Smooth muscle cell (in vitro differentiated cells): ENCODE data around the gene TXNRD2. TPM values are rescaled to one million over a fixed set of nuclear protein-coding genes. Genes with fewer than 3 reads are reported as not detected.

ENCODE experiments used
- DNase-seq: peaks from one replicate; lab custom pipeline; 2025; ENCODE audit not compliant: unreplicated experiment; lab: John Stamatoyannopoulos, UW
- H2AFZ ChIP-seq: fragments of 200-600 bp; sonication (generic); 2 replicates; pipeline ENCODE4 v1.6.0; 2016; ENCODE audit warnings: antibody characterized with exemption, low read depth, mild to moderate bottlenecking
- H3F3A ChIP-seq: fragments of 200-600 bp; sonication (generic); 2 replicates; pipeline ENCODE4 v1.6.0; 2017; ENCODE audit warnings: antibody characterized with exemption, low read depth
- H3K27ac ChIP-seq: fragments of 200-600 bp; sonication (generic); 2 replicates; pipeline ENCODE4 v1.5.1; 2016; ENCODE audit warnings: low read depth, mild to moderate bottlenecking
- H3K27me3 ChIP-seq: fragments of 200-600 bp; sonication (generic); 2 replicates; pipeline ENCODE4 v1.6.1; 2016; ENCODE audit warnings: low read depth, mild to moderate bottlenecking
- H3K36me3 ChIP-seq: fragments of 200-600 bp; sonication (generic); 2 replicates; pipeline ENCODE4 v1.5.1; 2016; ENCODE audit warnings: low read depth
- H3K4me1 ChIP-seq: fragments of 200-600 bp; sonication (generic); 2 replicates; pipeline ENCODE4 v1.5.1; 2016; ENCODE audit warnings: low read depth
- H3K4me2 ChIP-seq: fragments of 200-600 bp; sonication (generic); 2 replicates; pipeline ENCODE4 v1.6.0; 2016; ENCODE audit warnings: mild to moderate bottlenecking
- H3K4me3 ChIP-seq: fragments of 200-600 bp; sonication (generic); 2 replicates; pipeline ENCODE4 v1.5.1; 2016; ENCODE audit warnings: mild to moderate bottlenecking
- H3K79me2 ChIP-seq: fragments of 200-600 bp; sonication (generic); 2 replicates; pipeline ENCODE4 v1.6.0; 2016; ENCODE audit warnings: low read depth, mild to moderate bottlenecking
- H3K9ac ChIP-seq: fragments of 200-600 bp; sonication (generic); 2 replicates; pipeline ENCODE4 v1.6.0; 2016; ENCODE audit warnings: low read depth
- H3K9me3 ChIP-seq: fragments of 200-600 bp; sonication (generic); replicated peaks from 2 replicates; pipeline ENCODE4 v1.5.1; 2016; ENCODE audit warnings: low read depth
- H4K20me1 ChIP-seq: fragments of 200-600 bp; sonication (generic); 2 replicates; pipeline ENCODE4 v1.6.0; 2016; ENCODE audit warnings: low read depth
- WGBS: methylation state at CpG from one replicate; pipeline ENCODE4 v1.1.7; 2016; ENCODE audit warnings: low lambda C conversion rate; 5-methylcytosine and 5-hydroxymethylcytosine counted together
- polyA plus RNA-seq: library from polyadenylated mRNA; unstranded; fragments of >200 nt; fragmentation: Nextera tagmentation; extraction: Ambion mirVana; gene quantifications from 2 replicates; pipeline ENCODE4 v1.2.1, GENCODE V29; 2016
- total RNA-seq: library from RNA; depleted of rRNA; stranded (reverse); fragments of >200 nt; gene quantifications from 2 replicates; pipeline ENCODE4 v1.2.3, GENCODE V29; 2014
- TF ChIP-seq, protein P1 (sequence below): fragments of 200-600 bp; sonication (generic); IDR thresholded peaks from 2 replicates; pipeline ENCODE4 v1.5.1; 2017; ENCODE audit warnings: borderline replicate concordance, mild to moderate bottlenecking, antibody characterized with exemption; ENCODE audit not compliant: insufficient read depth, poor library complexity, severe bottlenecking

The TXNRD2 gene
- total and polyA plus RNA-seq, 2 experiments from 2014 or later = 3.2 TPM; not detected in 1

DNA sequence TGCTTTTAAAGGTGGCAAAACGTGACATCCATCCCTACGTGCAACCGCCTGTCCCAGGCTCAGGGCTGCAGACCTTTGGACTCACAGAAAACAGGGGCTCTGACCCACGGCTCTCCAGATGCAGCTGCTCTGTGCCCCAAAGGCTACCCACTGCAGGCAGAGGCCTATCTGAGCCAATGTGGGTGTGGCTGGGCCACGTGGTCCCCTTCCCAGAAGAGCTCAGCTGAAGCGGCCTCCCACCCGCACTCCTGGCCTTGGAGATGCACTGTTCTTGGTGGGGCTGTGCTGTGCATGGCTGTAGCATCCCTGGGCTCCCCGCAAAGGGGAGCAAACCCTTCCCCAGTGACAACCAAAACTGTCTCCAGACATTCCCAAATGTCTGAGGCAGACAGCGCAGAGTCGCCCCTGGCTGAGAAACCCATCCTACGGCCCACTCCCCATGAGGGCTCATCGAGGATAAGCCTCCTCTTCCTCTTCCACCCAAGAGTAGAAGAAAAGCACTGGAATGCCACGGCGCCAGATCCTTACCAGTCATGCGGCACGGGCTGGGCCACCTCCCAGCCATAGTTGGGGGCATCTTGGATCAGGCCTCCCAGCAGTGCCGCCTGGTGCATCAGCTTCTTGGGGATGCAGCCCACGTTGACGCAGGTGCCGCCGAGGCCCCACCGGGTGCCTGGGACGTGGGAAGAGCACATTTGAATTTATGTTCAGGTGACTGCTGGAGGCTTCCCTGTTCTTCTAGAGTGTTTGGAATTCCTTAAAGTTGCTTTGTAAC lies 23.1 kb downstream of the TXNRD2 start:
- Histone ChIP-seq H4K20me1 (no peaks in the 10 kb centered on the region), H3K9ac (no peak overlapping the region), H3K4me3 (no peak overlapping the region), H3K36me3 (no peaks in the 10 kb centered on the region), H2AFZ (no peak overlapping the region), H3K4me2 (no peak overlapping the region), H3K9me3 (no peaks in the 10 kb centered on the region), H3K27me3 (peaks cover 8% of the 10 kb centered on the region), H3F3A (no peaks in the 10 kb centered on the region), H3K4me1 (no peaks in the 10 kb centered on the region), H3K79me2 (no peaks in the 10 kb centered on the region), H3K27ac (no peak overlapping the region)
- no peak for DNase-seq
- TF ChIP-seq, protein P1, sequence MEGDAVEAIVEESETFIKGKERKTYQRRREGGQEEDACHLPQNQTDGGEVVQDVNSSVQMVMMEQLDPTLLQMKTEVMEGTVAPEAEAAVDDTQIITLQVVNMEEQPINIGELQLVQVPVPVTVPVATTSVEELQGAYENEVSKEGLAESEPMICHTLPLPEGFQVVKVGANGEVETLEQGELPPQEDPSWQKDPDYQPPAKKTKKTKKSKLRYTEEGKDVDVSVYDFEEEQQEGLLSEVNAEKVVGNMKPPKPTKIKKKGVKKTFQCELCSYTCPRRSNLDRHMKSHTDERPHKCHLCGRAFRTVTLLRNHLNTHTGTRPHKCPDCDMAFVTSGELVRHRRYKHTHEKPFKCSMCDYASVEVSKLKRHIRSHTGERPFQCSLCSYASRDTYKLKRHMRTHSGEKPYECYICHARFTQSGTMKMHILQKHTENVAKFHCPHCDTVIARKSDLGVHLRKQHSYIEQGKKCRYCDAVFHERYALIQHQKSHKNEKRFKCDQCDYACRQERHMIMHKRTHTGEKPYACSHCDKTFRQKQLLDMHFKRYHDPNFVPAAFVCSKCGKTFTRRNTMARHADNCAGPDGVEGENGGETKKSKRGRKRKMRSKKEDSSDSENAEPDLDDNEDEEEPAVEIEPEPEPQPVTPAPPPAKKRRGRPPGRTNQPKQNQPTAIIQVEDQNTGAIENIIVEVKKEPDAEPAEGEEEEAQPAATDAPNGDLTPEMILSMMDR = no peak
- 83% methylated on average over 23 of the region's 23 CpGs for WGBS

- H3K9ac ChIP-seq = no peak overlapping the region
- H2AFZ ChIP-seq = no peak overlapping the region
- H3K79me2 ChIP-seq = no peaks in the 10 kb centered on the region
- H4K20me1 ChIP-seq = no peaks in the 10 kb centered on the region
- H3K4me3 ChIP-seq = no peak overlapping the region
- H3K27ac ChIP-seq = no peak overlapping the region
- no peak overlapping the region for H3K4me2 ChIP-seq
- no peaks in the 10 kb centered on the region for H3K9me3 ChIP-seq
- no peaks in the 10 kb centered on the region for H3F3A ChIP-seq
- TF ChIP-seq, protein P1 = no peak
- H3K4me1 ChIP-seq = no peaks in the 10 kb centered on the region
- WGBS = 93% methylated on average over 12 of the region's 12 CpGs
- no peaks in the 10 kb centered on the region for H3K36me3 ChIP-seq
- DNase-seq = no peak
- H3K27me3 ChIP-seq = peaks cover 5% of the 10 kb centered on the region
Observed at GRCh38 chr22:19917389-19918138, 24.1 kb downstream of the TXNRD2 start.

DNA sequence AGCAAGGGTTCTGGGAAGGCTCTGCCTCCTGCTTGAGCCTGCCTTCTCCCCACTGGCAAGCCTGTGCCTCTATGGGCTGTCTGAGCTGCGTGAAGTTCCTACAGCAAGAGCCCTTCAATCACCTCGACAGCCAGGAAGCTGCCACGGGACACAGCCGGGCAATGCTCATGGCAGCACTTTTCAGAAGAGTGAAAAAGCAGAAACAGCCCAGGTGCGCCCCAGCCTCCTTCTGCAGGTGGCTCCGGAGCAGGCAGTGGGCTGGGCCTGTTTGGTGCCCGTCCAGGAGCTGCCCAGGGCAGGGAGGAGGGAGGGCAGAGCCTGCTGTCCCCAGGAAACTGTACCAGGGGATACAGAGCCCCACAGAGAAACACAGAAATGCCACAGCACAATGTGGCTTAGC lies 24.7 kb downstream of the TXNRD2 start:
- no peaks in the 10 kb centered on the region for H3K36me3 ChIP-seq
- TF ChIP-seq, protein P1 = no peak
- WGBS = 91% methylated on average over 7 of the region's 7 CpGs
- H2AFZ ChIP-seq = no peak overlapping the region
- H3K4me2 ChIP-seq = no peak overlapping the region
- no peaks in the 10 kb centered on the region for H3K79me2 ChIP-seq
- no peaks in the 10 kb centered on the region for H3K27me3 ChIP-seq
- no peak overlapping the region for H3K9ac ChIP-seq
- H3K4me3 ChIP-seq = no peak overlapping the region
- H3K4me1 ChIP-seq = no peaks in the 10 kb centered on the region
- H3F3A ChIP-seq = no peaks in the 10 kb centered on the region
- no peaks in the 10 kb centered on the region for H4K20me1 ChIP-seq
- H3K27ac ChIP-seq = no peak overlapping the region
- no peaks in the 10 kb centered on the region for H3K9me3 ChIP-seq
- DNase-seq = no peak

- H3K4me2 ChIP-seq = no peak overlapping the region
- no peak overlapping the region for H3K27ac ChIP-seq
- no peaks in the 10 kb centered on the region for H3K36me3 ChIP-seq
- no peaks in the 10 kb centered on the region for H3K4me1 ChIP-seq
- no peak overlapping the region for H2AFZ ChIP-seq
- no peaks in the 10 kb centered on the region for H3K9me3 ChIP-seq
- no peak overlapping the region for H3K9ac ChIP-seq
- WGBS = 87% methylated on average over 9 of the region's 9 CpGs
- TF ChIP-seq, protein P1 = no peak
- no peaks in the 10 kb centered on the region for H4K20me1 ChIP-seq
- H3K79me2 ChIP-seq = no peaks in the 10 kb centered on the region
- H3F3A ChIP-seq = no peaks in the 10 kb centered on the region
- DNase-seq = no peak
- no peak overlapping the region for H3K4me3 ChIP-seq
- H3K27me3 ChIP-seq = no peaks in the 10 kb centered on the region
Observed at GRCh38 chr22:19916006-19916405, 25.6 kb downstream of the TXNRD2 start.
